Measurements from ENCODE around the gene ANKRD1. TPM values are rescaled to one million over a fixed set of nuclear protein-coding genes. Genes with fewer than 3 reads are reported as not detected.
"Not testable (repeated sequence)": the region's sequence is repeated elsewhere in the genome, so short reads cannot be mapped to it uniquely, and the experiment has no call there.

ANKRD1 gene
- total RNA-seq, 1 donor from 2014 or later = 47.5 TPM

DNA sequence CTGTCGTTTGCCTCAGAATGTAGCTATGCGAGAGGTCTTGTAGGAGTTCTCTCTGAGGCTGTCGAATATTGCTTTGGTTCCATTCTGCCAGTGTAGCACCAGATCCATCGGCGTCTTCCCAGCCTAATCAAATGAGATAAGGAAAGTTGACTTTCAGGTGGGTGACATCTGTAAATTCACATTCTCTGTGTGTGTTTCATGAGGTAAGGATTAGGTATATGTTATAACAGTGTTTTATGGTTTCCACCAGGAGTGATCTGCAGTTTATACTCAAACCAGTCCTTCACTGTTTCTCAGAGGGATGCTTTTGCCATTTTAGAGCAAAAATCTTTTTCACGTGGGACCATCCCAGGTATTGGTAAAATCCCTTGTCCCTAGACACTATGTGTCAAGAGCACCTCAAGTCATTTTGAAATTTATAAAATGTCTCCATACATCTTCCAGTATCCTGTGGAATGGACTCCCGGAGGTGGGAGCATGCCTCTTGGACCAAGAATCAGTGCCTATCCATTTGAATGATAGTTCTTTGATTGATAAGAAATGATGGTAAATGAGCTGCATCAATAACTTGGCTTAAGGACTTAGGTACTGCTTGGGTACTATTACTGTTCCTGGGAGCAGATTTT is 7.9 kb downstream of the ANKRD1 start:
- TF ChIP-seq, protein P1, sequence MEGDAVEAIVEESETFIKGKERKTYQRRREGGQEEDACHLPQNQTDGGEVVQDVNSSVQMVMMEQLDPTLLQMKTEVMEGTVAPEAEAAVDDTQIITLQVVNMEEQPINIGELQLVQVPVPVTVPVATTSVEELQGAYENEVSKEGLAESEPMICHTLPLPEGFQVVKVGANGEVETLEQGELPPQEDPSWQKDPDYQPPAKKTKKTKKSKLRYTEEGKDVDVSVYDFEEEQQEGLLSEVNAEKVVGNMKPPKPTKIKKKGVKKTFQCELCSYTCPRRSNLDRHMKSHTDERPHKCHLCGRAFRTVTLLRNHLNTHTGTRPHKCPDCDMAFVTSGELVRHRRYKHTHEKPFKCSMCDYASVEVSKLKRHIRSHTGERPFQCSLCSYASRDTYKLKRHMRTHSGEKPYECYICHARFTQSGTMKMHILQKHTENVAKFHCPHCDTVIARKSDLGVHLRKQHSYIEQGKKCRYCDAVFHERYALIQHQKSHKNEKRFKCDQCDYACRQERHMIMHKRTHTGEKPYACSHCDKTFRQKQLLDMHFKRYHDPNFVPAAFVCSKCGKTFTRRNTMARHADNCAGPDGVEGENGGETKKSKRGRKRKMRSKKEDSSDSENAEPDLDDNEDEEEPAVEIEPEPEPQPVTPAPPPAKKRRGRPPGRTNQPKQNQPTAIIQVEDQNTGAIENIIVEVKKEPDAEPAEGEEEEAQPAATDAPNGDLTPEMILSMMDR (IDR thresholded peaks at IDR 0.05) = no peak

DNA sequence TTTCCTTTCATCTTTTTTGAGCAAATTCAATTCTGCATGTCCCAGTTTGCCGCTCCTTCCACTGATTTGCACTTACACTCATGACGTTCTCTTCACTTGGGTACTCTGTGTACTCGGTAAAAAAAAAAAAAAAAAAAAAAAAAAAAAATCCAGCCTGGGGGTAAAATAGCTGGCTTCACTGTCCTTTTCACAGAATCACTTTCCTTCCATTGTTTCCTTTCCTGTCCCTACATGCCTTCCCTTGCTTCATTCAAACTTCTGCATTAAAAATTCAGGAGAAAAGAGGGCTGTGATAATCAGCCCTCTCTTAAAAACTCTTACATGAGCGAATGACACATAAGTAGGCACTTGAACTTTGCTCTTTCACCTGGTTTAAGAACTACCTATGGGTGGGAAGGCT is 8.7 kb downstream of the ANKRD1 start:
- ATAC-seq (peak in 1 of 2 donors; percentile 8), DNase-seq (no peak)
- Histone ChIP-seq H3K9me3 (no peaks in the 10 kb centered on the region), H3K4me1 (peaks cover 7% of the 10 kb centered on the region), H3K27ac (no peak overlapping the region), H3K36me3 (no peaks in the 10 kb centered on the region), H3K27me3 (ENCODE audit: low read depth) (no peaks in the 10 kb centered on the region), H3K4me3 (no peak overlapping the region)
- intact Hi-C loops (cut with DNase I) = no loop called here
- TF ChIP-seq, protein P1 (IDR thresholded peaks at IDR 0.05) = no peak

More for the DNA sequence above, 7.9 kb downstream of the ANKRD1 start:
- DNase-seq (no peak), ATAC-seq (no peak)
- H3K27me3 ChIP-seq (ENCODE audit: low read depth) = no peaks in the 10 kb centered on the region
- intact Hi-C loops (cut with DNase I) = no loop called here
- H3K36me3 ChIP-seq = no peaks in the 10 kb centered on the region
- H3K4me3 ChIP-seq = no peak overlapping the region
- H3K4me1 ChIP-seq = peaks cover 7% of the 10 kb centered on the region
- H3K9me3 ChIP-seq = no peaks in the 10 kb centered on the region
- no peak overlapping the region for H3K27ac ChIP-seq

DNA sequence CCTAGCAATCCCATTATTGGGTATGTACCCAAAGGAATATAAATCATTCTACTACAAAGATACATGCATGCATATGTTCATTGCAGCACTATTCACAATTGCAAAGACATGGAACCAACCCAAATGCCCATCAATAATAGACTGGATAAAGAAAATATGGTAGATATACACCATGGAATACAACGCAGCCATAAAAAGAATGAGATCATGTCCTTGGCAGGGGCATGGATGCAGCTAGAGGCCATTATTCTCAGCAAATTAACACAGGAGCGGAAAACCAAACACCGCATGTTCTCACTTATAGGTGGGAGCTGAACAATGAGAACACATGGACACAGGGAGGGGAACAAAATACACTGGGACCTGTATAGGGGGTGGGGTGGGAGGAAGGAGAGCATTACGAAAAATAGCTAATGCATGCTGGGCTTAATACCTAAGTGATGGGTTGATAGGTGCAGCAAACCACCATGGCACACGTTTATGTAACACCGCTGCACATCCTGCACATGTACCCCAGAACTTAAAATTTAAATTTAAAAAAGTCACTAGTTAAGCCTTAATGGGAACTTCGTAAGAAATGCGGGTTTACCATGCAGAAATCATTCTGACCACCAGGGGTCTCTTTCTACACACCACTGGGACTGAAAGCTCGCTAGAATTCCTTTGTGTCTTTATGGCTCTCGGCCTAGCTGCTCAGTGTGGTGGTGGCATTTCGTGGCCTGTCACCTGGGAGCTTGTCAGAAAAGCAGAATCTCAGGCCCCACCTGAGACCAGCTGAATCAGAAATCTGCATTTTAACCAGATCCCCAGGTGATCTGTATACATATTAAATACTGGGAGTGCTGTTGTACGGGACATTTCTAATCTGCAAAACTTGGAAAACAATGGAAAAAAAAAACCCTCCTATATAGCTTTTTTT is 9.5 kb downstream of the ANKRD1 start:
- Histone ChIP-seq H3K9me3 (no peaks in the 10 kb centered on the region), H3K36me3 (no peaks in the 10 kb centered on the region), H3K27ac (no peak overlapping the region), H3K4me3 (no peak overlapping the region), H3K4me1 (peaks cover 7% of the 10 kb centered on the region), H3K27me3 (ENCODE audit: low read depth) (no peaks in the 10 kb centered on the region)
- ATAC-seq (peak; percentile 87 to 88), DNase-seq (no peak)
- intact Hi-C loops (cut with DNase I) = no loop called here
- TF ChIP-seq, protein P1 (IDR thresholded peaks at IDR 0.05) = peak; percentile 89

DNA sequence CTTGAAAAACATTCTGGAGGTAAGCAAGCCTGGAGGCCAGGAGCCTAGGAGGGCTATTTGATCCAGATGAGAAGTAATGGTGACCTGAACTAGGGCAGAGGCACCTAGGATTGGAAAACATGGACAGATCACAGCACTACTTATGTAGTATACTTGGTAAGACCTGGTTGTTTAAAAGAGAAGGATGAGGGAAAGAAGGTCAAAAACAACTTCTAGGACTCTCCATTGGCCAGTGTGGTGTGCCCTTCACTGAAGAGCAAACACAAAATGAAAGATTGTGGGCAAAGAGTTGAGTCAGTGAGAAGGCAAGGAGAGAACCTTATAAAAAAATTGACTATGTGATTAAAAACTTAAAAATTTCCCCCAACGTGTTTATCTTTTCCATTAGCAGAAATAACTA is 14.3 kb downstream of the ANKRD1 start:
- no peak for DNase-seq
- Histone ChIP-seq H3K4me1 (peaks cover under 1% of the 10 kb centered on the region), H3K27me3 (ENCODE audit: low read depth) (no peaks in the 10 kb centered on the region), H3K27ac (no peak overlapping the region), H3K4me3 (no peak overlapping the region), H3K9me3 (no peaks in the 10 kb centered on the region), H3K36me3 (peaks cover 19% of the 10 kb centered on the region)
- TF ChIP-seq, protein P1 (IDR thresholded peaks at IDR 0.05) = no peak
- no peak for ATAC-seq
- intact Hi-C loops (cut with DNase I) = no loop called here

DNA sequence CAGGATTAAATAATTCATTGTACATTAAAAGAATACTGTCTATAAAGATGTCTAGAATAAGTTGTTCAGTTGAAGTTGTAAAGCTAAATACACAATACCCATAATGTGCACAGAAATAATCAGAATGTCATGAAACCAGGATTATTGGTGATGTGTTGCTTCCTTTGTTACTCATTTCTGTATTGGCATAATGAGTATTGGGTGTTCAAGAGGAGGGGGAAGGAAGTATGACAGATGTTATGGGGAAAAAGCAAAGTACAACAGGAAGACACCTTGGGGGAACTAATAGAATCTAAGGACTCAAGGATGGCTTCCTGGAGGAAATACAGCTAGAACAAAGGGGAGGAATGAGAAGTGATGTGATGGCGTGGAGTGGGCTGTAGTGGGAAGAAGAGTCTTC is 15.0 kb downstream of the ANKRD1 start:
- Histone ChIP-seq H3K9me3 (no peaks in the 10 kb centered on the region), H3K4me3 (no peak overlapping the region), H3K4me1 (no peaks in the 10 kb centered on the region), H3K27me3 (ENCODE audit: low read depth) (no peaks in the 10 kb centered on the region), H3K27ac (no peak overlapping the region), H3K36me3 (peaks cover 26% of the 10 kb centered on the region)
- intact Hi-C loops (cut with DNase I) = no loop called here
- ATAC-seq (no peak), DNase-seq (no peak)
- TF ChIP-seq, protein P1 (IDR thresholded peaks at IDR 0.05) = no peak

DNA sequence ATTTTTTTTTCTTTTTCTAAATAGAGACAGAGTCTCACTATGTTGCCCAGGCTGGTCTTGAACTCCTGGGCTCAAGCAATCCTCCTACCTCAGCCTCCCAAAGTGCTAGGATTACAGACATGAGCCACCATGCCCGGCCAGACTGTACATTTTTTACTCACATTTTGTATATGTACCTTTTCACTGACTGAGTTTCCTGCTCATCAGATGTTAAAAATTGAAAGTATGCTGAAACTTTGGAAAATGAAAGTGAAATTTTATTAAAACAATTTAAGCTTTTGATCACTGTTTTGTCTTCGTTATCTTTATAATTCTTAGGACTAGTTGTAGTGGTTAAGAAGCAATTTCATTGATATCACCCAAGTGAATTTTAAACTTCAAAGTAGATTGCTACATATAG is 24.0 kb downstream of the ANKRD1 start:
- H3K4me1 ChIP-seq; DNase-seq; H3K27ac ChIP-seq; intact Hi-C loops (cut with DNase I); H3K27me3 ChIP-seq (ENCODE audit: low read depth); H3K9me3 ChIP-seq; H3K4me3 ChIP-seq; ATAC-seq: not testable (repeated sequence)
- peaks cover 77% of the 10 kb centered on the region for H3K36me3 ChIP-seq

Data from lower lobe of right lung (tissue), 2 donors.